Astrocyte (in vitro differentiated cells and primary cell): ENCODE results near the gene BAIAP3. TPM values are rescaled to one million over a fixed set of nuclear protein-coding genes. Genes with fewer than 3 reads are reported as not detected.

ENCODE experiments used
- DNase-seq: peaks from one replicate; pipeline ENCODE4 v3.0.0-alpha.2; 2010; ENCODE audit warnings: low read depth
- FAIRE-seq: peaks from 2 replicates; lab custom pipeline; 2011; peaks lifted over from hg19 to GRCh38; lab: Jason Lieb, UNC
- H2AFZ ChIP-seq: 2 replicates; pipeline ENCODE4 v1.6.0; 2012; ENCODE audit warnings: low read depth, low read length, inconsistent platforms
- H3K27ac ChIP-seq: 2 replicates; pipeline ENCODE4 v1.5.1; 2011; ENCODE audit warnings: low read depth, low read length, inconsistent platforms
- H3K27me3 ChIP-seq: 2 replicates; pipeline ENCODE4 v1.6.0; 2011; ENCODE audit warnings: low read length, inconsistent platforms; ENCODE audit not compliant: insufficient read depth
- H3K36me3 ChIP-seq: 2 replicates; pipeline ENCODE4 v1.5.1; 2011; ENCODE audit warnings: low read length, inconsistent platforms; ENCODE audit not compliant: insufficient read depth
- H3K4me1 ChIP-seq: 2 replicates; pipeline ENCODE4 v1.5.1; 2011; ENCODE audit warnings: low read length, inconsistent platforms; ENCODE audit not compliant: insufficient read depth
- H3K4me2 ChIP-seq: 2 replicates; pipeline ENCODE4 v1.6.0; 2012; ENCODE audit warnings: low read length, inconsistent platforms
- H3K4me3 ChIP-seq: 2 replicates; pipeline ENCODE4 v1.5.1; 2011; ENCODE audit warnings: low read depth, mild to moderate bottlenecking, low read length, inconsistent platforms; ENCODE audit not compliant: insufficient read depth
- H3K79me2 ChIP-seq: 2 replicates; pipeline ENCODE4 v1.6.0; 2012; ENCODE audit warnings: mild to moderate bottlenecking, low read length, inconsistent platforms; ENCODE audit not compliant: insufficient read depth
- H3K9ac ChIP-seq: 2 replicates; pipeline ENCODE4 v1.6.0; 2012; ENCODE audit warnings: mild to moderate bottlenecking, low read length, inconsistent platforms
- H3K9me3 ChIP-seq: 2 replicates; pipeline ENCODE4 v1.5.1; 2012; ENCODE audit warnings: low read depth, mild to moderate bottlenecking, low read length, inconsistent platforms; ENCODE audit not compliant: insufficient read depth
- H4K20me1 ChIP-seq: 2 replicates; pipeline ENCODE4 v1.6.0; 2012; ENCODE audit warnings: low read length, inconsistent platforms; ENCODE audit not compliant: insufficient read depth
- H3K27ac Mint-ChIP-seq: one replicate; pipeline ENCODE4 v1.8.0; 2021; ENCODE audit warnings: mild to moderate bottlenecking, mixed read lengths; ENCODE audit not compliant: unreplicated experiment
- H3K27me3 Mint-ChIP-seq: one replicate; pipeline ENCODE4 v1.8.0; 2021; ENCODE audit warnings: low read depth, mixed read lengths; ENCODE audit not compliant: unreplicated experiment
- H3K36me3 Mint-ChIP-seq: one replicate; pipeline ENCODE4 v1.8.0; 2021; ENCODE audit warnings: low read depth, mixed read lengths; ENCODE audit not compliant: unreplicated experiment
- H3K4me1 Mint-ChIP-seq: one replicate; pipeline ENCODE4 v1.8.0; 2021; ENCODE audit warnings: low read depth, mixed read lengths; ENCODE audit not compliant: unreplicated experiment
- H3K4me3 Mint-ChIP-seq: one replicate; pipeline ENCODE4 v1.8.0; 2021; ENCODE audit warnings: mild to moderate bottlenecking, moderate library complexity, mixed read lengths; ENCODE audit not compliant: unreplicated experiment
- H3K9me3 Mint-ChIP-seq: one replicate; pipeline ENCODE4 v1.8.0; 2021; ENCODE audit warnings: mild to moderate bottlenecking, mixed read lengths; ENCODE audit not compliant: unreplicated experiment
- CTCF ChIP-seq: IDR thresholded peaks from 2 replicates; pipeline ENCODE4 v1.5.1; 2011; ENCODE audit warnings: low read depth, mild to moderate bottlenecking, inconsistent platforms, low read length, moderate library complexity; ENCODE audit not compliant: insufficient read depth
- EZH2 ChIP-seq: IDR thresholded peaks from 2 replicates; pipeline ENCODE4 v1.6.1; 2012; ENCODE audit warnings: mild to moderate bottlenecking, low read length, inconsistent platforms; ENCODE audit not compliant: insufficient read depth
- total RNA-seq: library from RNA; stranded (reverse); gene quantifications from 2 replicates; pipeline ENCODE4 v1.2.1, GENCODE V29; 2021

BAIAP3 gene
- total RNA-seq, 1 donor from 2014 or later = 2.6 TPM

GRCh38 chr16:1341495-1342420 lies 8.3 kb downstream of the BAIAP3 start:
- Mint-ChIP-seq H3K27me3 (peaks cover 10% of the 10 kb centered on the region), H3K9me3 (no peaks in the 10 kb centered on the region), H3K36me3 (no peaks in the 10 kb centered on the region), H3K27ac (no peak overlapping the region), H3K4me3 (no peak overlapping the region), H3K4me1 (peaks cover 5% of the 10 kb centered on the region)
- DNase-seq (no peak), FAIRE-seq (no peak)
- Histone ChIP-seq H2AFZ (no peak overlapping the region), H3K36me3 (no peaks in the 10 kb centered on the region), H3K27ac (no peak overlapping the region), H3K4me2 (no peak overlapping the region), H3K9me3 (no peaks in the 10 kb centered on the region), H3K4me1 (no peaks in the 10 kb centered on the region), H3K79me2 (no peaks in the 10 kb centered on the region), H3K9ac (no peak overlapping the region), H4K20me1 (no peaks in the 10 kb centered on the region), H3K4me3 (no peak overlapping the region), H3K27me3 (peaks cover under 1% of the 10 kb centered on the region)
- TF ChIP-seq CTCF (no peak), EZH2 (no peak)

GRCh38 chr16:1342526-1343427 lies 9.3 kb downstream of the BAIAP3 start:
- Mint-ChIP-seq H3K9me3 (no peaks in the 10 kb centered on the region), H3K27me3 (peaks cover 9% of the 10 kb centered on the region), H3K4me3 (peak overlapping the region; percentile 60), H3K4me1 (peaks cover 5% of the 10 kb centered on the region), H3K36me3 (no peaks in the 10 kb centered on the region), H3K27ac (no peak overlapping the region)
- Histone ChIP-seq H3K9ac (no peak overlapping the region), H3K4me1 (no peaks in the 10 kb centered on the region), H3K9me3 (no peaks in the 10 kb centered on the region), H3K4me2 (peak overlapping the region; percentile 52), H3K27me3 (no peaks in the 10 kb centered on the region), H3K79me2 (no peaks in the 10 kb centered on the region), H4K20me1 (no peaks in the 10 kb centered on the region), H2AFZ (no peak overlapping the region), H3K27ac (no peak overlapping the region), H3K36me3 (no peaks in the 10 kb centered on the region), H3K4me3 (no peak overlapping the region)
- TF ChIP-seq CTCF (no peak), EZH2 (no peak)
- peak; percentile 49 for DNase-seq
- no peak for FAIRE-seq
